Activated CD4-positive, alpha-beta T cell treated with anti-CD3 and anti-CD28 coated beads, Interleukin-2, Interleukin-4, amounts not matched to agents 100 ng/mL and 50 ng/mL, durations not matched to agents 16 hours and 8 hours (primary cell): Measurements from ENCODE around the gene BTRC.

Source experiments
- DNase-seq: peaks from one replicate; pipeline ENCODE4 v3.0.0-alpha.2; 2020; ENCODE audit warnings: low spot score

BTRC gene

GRCh38 chr10:101444058-101444898, 90.3 kb downstream of the BTRC start:
- DNase-seq: no peak

DNA sequence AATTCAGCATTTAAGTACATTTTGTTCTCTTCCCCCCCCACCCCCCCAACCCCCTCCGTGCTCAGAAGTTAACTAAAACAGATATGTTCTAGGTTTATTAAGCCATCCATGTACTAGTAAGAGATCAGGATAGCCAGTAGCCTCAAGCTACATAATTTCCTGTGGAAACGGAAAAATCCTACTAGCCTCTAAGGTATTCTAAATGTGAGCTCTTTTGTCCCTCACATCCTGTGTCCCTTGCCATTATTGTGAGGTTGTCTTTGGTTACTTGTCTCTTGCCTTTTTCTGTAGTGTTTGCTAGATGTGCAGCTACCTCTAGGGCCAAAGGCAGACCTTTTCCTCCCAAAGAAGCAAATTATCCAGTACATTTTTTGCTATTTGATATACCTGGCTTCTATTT, 92.1 kb downstream of the BTRC start:
- no peak for DNase-seq

DNA sequence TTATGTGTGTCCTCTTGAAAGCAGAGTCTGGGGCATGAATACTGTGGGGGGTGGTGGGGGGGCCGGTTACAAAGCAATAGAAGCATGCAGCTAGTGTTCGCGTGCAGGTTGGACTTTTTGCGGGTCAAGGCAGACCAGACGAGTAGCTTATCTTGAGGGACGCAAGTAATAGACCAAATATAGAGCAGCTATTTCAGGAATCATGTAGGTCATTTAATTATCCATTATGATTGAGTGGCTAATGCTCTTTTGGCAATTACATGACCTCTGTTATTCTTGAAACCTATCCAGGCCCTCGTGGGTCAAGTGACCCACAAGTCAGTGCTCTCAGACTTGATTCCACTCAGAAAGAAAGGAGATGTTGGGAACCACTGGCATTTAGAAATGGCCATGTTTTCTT, 93.0 kb downstream of the BTRC start:
- no peak for DNase-seq

DNA sequence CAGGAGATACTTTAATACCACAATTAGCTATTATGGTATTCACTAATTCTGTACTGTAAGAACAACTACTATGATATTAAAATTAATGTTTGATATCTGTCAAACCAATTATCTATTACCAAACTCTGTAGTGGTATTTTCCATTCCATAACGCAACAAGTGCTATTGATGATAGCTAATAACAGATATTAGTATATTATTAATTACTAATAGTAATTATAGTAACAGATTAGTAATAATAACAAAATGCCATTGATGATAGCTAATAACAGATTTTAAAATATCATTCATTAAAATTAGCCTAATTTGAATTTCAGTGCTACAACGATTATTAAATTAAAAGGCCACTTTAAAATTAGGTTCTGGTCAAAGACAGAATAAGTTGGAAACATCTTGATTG, 93.5 kb downstream of the BTRC start:
- DNase-seq: no peak

GRCh38 chr10:101450277-101451080, 96.5 kb downstream of the BTRC start:
- no peak for DNase-seq

DNA sequence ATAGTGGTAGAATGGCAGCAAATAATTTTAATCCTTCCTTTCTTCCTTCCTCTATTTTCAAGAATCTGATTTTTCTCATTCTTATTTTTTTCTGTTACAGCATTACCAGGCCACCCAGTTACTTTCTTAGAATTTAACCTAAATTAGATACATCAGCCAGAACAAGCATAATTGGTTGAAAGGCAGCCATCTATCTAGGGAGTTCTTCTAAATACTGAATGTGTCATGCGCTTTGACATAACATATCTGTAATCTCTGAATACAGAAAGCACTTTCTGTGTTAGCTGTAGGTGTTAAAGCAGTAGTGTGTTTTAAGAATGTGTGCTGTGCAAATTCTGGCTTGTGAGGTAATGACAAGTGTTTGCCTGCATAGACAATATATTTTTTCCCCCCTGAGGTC, 97.3 kb downstream of the BTRC start:
- no peak for DNase-seq

DNA sequence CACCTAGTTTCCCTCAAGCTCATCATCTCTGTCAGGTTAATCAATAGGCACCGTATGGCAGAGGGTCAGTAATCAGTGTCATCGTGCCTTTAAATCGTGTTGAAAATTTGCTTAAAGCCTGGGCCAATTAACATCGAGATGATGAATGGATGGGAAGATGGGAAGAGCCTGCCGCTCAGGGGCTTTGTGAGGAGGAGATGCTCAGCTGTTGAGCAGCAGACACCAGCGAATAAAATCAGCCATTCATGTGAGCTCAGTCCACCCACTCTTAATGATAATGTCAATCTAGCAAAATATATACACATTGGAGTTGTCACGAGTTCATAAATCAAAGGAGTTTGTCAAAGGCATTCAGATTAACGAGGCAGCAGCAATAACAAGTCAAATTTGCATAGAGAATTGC, 97.7 kb downstream of the BTRC start:
- no peak for DNase-seq

DNA sequence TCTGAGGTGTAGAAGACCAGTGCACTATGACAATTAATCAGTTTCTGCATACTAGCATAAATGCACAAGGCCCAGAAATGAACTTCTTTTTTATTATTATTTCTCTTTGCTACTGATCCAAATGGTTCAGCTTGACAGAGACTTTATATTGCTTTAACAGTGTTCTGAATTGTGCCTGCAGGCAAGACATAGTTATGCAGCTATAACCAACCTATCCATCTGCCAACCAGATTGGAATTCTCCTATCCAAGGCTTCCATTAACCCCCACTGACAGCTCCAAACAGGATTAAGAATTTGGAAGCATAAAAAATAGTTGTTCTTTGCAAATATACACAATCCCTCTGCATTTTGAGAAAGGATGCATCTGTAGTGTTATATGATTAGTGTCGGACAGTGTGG, 98.2 kb downstream of the BTRC start:
- no peak for DNase-seq

DNA sequence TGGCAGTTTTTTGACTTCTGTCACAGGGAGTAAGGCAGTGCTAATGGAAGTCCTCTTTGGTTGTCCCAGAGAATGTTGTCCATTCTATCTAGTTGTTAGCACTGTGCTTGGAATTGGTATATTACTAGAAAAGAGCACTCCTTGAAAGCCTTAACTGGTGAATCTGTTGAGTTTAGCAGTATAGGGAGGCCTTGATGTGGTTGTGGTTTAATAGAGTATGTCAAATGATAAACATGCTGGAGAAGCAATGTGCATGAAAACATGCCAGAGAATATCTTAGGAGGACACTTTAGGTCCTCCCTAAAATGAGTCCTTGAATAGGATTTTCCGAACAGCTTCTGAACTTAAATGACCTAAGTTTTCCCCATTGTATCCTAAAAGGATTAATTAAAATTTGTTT, 98.6 kb downstream of the BTRC start:
- no peak for DNase-seq

- no peak for DNase-seq
Measured at GRCh38 chr10:101453318-101453717, 99.4 kb downstream of the BTRC start.

- peak; percentile 40 for DNase-seq
Measured at GRCh38 chr10:101453791-101454718, 100.1 kb downstream of the BTRC start.

GRCh38 chr10:101458869-101459268, 104.9 kb downstream of the BTRC start:
- DNase-seq: no peak

DNA sequence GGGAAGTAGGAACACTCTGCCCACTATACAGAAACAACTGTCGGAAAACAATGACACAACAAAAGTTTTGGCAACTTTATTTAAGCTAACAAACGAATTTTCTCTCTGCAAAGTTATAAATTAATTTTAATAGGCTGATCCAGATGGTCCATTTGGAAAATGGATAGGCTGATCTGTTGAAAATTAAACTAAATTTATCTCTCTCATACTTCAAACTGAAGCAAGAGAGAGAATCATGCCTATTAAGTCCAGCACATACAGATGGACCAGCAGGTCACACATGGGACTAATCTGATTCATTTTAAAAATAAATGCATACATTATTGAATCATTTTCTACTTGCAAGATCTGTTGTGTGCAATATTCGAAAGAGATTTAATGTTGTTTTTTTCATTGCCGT, 110.1 kb downstream of the BTRC start:
- DNase-seq: no peak

DNA sequence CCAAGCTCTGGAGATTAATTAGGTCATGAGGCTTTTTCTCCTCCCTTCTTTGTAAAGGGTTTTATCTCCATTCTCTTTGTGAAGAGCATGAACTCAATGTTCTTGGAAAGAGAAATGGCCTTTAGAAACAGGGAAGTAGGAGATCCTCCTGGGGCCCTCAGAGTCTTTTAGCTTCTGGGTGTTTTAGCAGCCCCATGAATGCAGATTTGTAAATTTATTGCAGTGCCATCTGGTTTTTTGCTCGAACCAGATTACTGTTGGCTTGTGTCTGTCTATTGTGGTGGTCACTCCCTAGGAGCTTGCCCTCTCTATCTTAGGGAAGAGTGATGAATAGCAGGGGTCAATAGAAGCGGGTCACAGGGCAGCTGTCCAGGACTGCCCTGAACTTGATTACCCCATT, 110.6 kb downstream of the BTRC start:
- no peak for DNase-seq

DNA sequence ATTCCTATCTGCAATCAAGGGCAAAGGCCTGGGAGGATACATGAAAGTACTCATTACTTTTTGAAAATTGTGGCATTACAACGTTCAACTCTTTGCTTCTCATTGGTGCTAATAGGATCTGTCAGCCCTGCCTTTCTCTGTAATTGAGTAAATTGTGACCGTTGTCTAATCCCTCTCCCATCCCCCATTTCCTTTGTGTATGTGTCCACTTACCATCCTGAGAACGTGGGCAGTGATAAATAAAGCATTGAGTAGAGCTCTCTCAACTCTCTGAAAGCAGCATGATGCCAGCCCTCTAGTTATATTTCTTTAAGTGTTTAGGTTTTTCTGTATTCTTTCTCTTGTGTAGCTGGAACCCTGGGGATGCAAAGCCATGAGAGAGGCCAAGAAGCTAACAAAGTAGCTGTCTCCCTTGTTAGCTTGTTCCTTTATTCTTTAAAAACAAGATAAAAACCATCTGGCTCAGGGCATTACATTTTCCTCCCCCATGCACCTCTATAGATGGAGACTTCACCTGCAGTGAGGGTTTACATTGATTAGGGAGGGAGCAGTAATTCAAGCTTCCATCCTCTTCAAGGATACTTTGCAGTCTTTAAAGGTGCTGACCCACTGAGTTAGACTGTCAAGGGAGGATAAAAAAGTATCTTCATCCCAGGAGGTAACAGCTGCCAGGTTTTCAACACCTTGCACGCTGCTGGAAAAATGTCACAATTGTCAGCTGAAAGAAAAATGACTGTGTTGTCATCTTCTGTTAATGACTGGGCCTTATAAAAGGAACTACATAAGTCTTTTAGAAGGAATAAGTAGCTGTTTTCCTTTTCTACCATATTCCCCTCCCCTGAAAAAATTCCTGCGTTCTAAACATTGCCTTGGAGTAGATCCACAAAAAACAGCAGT, 112.3 kb downstream of the BTRC start:
- DNase-seq: no peak

- DNase-seq: peak; percentile 63
Measured at GRCh38 chr10:101467286-101467770, 113.4 kb downstream of the BTRC start.

DNA sequence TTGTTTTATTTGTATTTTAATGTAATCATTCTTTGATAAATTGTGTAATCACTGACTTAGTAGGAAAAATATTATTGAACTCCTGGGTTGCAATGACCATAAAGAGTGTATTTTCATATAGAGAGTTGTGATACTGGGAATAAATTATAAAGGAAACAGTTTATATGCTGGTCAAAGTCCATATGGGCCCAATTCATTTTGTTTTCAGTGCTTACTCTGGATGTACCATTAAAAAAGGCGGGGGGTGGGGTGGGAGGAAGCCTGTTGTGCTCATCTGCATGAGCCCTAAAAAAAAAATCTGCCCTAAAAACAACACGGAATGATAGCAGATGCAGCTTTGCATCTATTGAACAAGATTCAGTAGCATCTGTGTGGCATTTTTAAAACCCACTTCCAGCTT, 114.2 kb downstream of the BTRC start:
- DNase-seq: no peak

DNA sequence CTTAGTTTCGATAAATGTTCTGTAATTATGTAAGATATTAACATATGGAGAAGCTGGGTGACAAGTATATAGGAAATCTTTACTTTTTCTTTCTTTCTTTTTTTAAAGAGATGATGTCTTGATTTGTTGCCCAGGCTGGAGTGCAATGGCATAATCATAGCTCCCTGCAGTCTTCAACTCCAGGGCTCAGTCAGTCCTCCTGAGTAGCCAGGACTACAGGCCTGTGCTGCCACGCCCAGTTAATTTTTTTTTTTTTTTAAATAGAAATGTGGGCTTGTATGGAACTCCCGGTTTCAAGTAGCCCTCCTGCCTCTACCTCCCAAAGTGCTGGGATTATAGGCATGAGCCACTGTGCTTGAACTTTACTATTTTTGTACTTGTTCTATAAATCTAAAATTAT, 122.4 kb downstream of the BTRC start:
- DNase-seq: no peak

DNA sequence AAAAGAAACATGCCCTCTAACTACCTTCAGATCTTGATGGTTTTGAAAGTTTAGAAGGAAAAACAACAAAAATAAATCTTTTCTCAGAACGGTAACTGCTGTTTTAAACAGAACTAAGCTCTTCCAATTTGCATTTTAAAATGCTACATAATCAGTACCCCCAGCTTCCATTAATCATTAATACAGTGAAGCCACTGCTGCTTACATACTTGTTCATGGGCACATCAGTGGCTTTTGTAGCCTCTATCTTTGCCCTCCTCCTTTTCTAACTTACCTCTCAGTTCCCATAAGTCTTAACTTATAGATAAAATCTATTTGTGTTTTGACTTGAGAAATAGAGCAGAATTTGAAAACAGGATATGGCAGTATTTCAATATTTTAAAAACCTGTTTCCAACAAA, 125.0 kb downstream of the BTRC start:
- no peak for DNase-seq

DNA sequence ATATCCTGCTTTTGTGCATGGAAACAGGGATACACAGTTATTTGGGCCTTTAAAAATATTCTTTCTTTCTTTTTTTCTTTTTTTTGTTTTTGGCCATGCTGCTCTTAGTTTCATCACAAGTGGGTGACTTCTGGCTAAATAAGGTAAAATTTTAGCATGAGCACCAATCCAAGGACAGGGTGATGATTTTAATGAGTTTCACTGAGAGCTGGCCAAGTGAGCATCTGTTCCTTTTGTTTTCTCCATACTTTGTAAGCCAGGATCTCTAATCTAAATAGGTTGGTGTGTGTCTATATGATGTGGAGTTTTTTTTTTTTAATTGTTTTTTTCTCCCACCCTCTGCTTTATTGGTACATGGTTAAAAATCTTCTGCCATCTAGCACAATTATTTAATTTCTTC, 127.3 kb downstream of the BTRC start:
- no peak for DNase-seq

DNA sequence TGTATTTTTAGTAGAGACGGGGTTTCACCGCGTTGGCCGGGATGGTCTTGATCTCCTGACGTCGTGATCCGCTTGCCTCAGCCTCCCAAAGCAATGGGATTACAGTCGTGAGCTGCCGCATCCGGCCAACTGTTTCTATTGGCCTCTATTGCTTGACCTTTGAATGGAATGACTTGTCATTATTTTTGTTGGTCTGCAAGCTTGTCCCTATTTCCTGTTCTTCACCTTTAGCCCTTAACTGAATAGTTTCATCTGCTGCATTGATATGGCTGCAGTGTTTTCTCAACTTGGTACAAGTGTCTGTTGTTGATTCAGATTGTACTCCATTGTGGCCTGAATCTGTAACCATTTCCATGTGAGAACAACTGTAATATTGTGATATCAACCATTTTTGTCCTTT, 128.6 kb downstream of the BTRC start:
- DNase-seq: no peak
